ENCODE results near the gene FADS1. TPM values are rescaled to one million over a fixed set of nuclear protein-coding genes. Genes with fewer than 3 reads are reported as not detected.

FADS1 gene
- total RNA-seq, 1 donor from 2014 or later, result 47.1 TPM

GRCh38 chr11:61792310-61793082, 24.3 kb downstream of the FADS1 start, which contains the start of the genes FEN1 and TMEM258:
Gene FEN1 (plus strand): TSS chr11:61792911. CDS start chr11:61795362, 2,451 bp downstream.
Gene TMEM258 (minus strand): TSS chr11:61792599. CDS start chr11:61792558, 41 bp downstream.
- Histone ChIP-seq H3K4me1 (peaks cover 5 to 19% of the 10 kb centered on the region in 2 donors), H3K27ac (peak within 1 kb of the TSS; percentile 87 to 97), H3K9me3 (no peaks in the 10 kb centered on the region), H3K4me3 (peak within 1 kb of the TSS; percentile 79 to 99), H3K36me3 (peaks cover 28 to 32% of the 10 kb centered on the region in 2 donors), H3K27me3 (no peaks in the 10 kb centered on the region)
- intact Hi-C loops (cut with DNase I), result loop anchor here (1.0 to 5.0 kb wide), 4 partner anchors 23 to 330 kb away; partner anchors contain the start of genes FTH1 and INCENP
- peak in 2 of 3 experiments; percentile 20 to 22 for TF ChIP-seq CTCF (IDR thresholded peaks at IDR 0.05)
- DNase-seq (ENCODE audit: low spot score in 2 of 2), result peak; percentile 60 to 93

- peaks cover 5 to 19% of the 10 kb centered on the region in 2 donors for H3K4me1 ChIP-seq
- intact Hi-C loops (cut with DNase I), result loop anchor here (1.0 to 5.0 kb wide), 4 partner anchors 23 to 330 kb away; partner anchors contain the start of genes FTH1 and INCENP
These were observed 25.0 kb downstream of the FADS1 start for GRCh38 chr11:61791737-61792309.

DNA sequence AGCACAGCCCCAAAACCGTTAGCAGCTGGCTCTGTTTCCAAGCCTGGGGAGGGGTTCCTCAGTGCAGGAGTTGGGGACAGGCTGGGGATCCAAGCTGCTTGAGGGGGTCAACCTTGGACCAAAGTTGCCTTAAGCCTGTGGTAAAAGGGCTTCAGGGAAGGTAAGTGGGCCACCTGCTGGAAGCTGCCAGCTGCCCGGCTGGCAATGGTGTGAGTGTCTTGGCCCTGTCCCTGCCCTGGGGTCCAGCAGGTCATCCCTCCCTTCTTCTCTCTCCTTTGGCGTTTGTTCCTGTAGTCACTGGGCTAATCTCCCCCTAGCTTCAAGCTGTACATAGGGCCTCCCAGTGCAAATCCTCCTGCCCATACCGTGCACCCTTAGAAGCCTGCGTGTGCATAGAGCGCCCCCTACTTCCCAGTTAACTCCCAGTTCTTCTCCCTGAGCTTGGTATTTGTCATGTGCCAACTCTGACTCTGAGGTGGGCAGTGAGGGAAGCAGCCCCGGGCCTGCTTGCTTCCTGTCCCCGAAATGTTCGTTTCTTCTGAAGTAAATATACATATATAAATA, 28.8 kb downstream of the FADS1 start:
- TF ChIP-seq CTCF (IDR thresholded peaks at IDR 0.05), result peak in 1 of 3 experiments; percentile 15
- DNase-seq (ENCODE audit: low spot score in 2 of 2), result no peak

More at GRCh38 chr11:61791737-61792309, 25.0 kb downstream of the FADS1 start:
- no peaks in the 10 kb centered on the region for H3K9me3 ChIP-seq
- peak overlapping the region; percentile 79 to 99 for H3K4me3 ChIP-seq
- DNase-seq (ENCODE audit: low spot score in 2 of 2), result peak in 1 of 2 donors; percentile 89
- peak in 1 of 3 experiments; percentile 18 for TF ChIP-seq CTCF (IDR thresholded peaks at IDR 0.05)
- H3K36me3 ChIP-seq, result peaks cover 32 to 35% of the 10 kb centered on the region in 2 donors
- H3K27me3 ChIP-seq, result no peaks in the 10 kb centered on the region
- H3K27ac ChIP-seq, result peak overlapping the region; percentile 87 to 97

GRCh38 chr11:61785837-61786402, 30.9 kb downstream of the FADS1 start:
- Histone ChIP-seq H3K36me3 (peaks cover 51 to 60% of the 10 kb centered on the region in 2 donors), H3K27ac (no peak overlapping the region), H3K9me3 (no peaks in the 10 kb centered on the region), H3K27me3 (no peaks in the 10 kb centered on the region), H3K4me3 (no peak overlapping the region), H3K4me1 (no peaks in the 10 kb centered on the region)
- intact Hi-C loops (cut with DNase I), result no loop called here
- no peak for DNase-seq (ENCODE audit: low spot score in 2 of 2)
- TF ChIP-seq CTCF (IDR thresholded peaks at IDR 0.05), result no peak

More for the DNA sequence above, 28.8 kb downstream of the FADS1 start:
- peaks cover 45 to 60% of the 10 kb centered on the region in 2 donors for H3K36me3 ChIP-seq
- intact Hi-C loops (cut with DNase I), result no loop called here
- H3K4me1 ChIP-seq, result peaks cover 0 to 11% of the 10 kb centered on the region in 2 donors
- no peaks in the 10 kb centered on the region for H3K27me3 ChIP-seq
- H3K4me3 ChIP-seq, result no peak overlapping the region
- no peaks in the 10 kb centered on the region for H3K9me3 ChIP-seq
- no peak overlapping the region for H3K27ac ChIP-seq

DNA sequence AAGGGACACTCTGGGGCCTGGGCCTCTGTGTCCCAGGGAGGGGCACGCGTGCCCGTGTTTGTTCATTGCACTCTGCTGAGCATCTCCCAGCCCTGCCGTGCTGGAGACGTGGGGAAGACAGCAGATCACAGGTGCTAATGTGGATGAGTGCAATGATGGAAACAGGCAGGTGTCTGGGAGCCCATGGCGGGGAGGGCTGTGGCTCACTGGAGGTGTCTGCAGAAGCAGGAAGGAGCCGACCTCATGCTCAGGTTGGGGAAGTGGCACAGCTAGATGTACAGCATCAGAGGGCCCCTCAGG, 32.3 kb downstream of the FADS1 start:
- no peak overlapping the region for H3K27ac ChIP-seq
- H3K36me3 ChIP-seq, result peaks cover 43 to 51% of the 10 kb centered on the region in 2 donors
- DNase-seq (ENCODE audit: low spot score in 2 of 2), result no peak
- H3K4me1 ChIP-seq, result no peaks in the 10 kb centered on the region
- H3K4me3 ChIP-seq, result no peak overlapping the region
- intact Hi-C loops (cut with DNase I), result no loop called here
- TF ChIP-seq CTCF (IDR thresholded peaks at IDR 0.05), result no peak
- H3K27me3 ChIP-seq, result no peaks in the 10 kb centered on the region
- no peaks in the 10 kb centered on the region for H3K9me3 ChIP-seq
